Measurements from ENCODE around the gene ADRA2C. TPM values are rescaled to one million over a fixed set of nuclear protein-coding genes. Genes with fewer than 3 reads are reported as not detected.

Gene ADRA2C
- total RNA-seq, 1 experiment from 2014 or later: 8.6 TPM

DNA sequence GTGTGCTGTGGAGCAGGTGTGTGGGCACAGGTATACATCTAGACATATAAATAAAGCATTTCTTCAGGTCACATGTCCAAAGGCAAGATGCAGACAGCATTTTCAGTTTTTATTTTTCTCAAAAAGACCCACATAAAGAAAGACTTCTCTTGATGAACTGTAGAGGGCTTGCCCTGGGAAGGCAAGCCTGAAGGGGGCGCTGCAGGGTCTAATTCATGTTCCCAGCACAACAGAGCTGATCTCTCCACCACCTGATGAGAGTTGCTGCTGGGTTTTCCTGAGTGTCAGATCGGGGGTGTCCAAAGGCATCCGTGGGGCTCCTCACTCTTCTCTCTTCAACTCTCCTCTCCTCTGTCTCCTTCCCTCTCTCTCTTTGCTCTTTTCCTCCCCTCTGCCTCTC is 26.6 kb downstream of the ADRA2C start:
- no peak overlapping the region for H3K23ac ChIP-seq (ENCODE audit: insufficient read length, low read depth, low read length)
- Mint-ChIP-seq H3K4me1 (peaks cover 6 to 15% of the 10 kb centered on the region in 2 experiments), H3K27me3 (ENCODE audit: low read depth) (peaks cover 37% of the 10 kb centered on the region), H3K36me3 (ENCODE audit: insufficient read depth in 1 of 3, low read depth in 3 of 3) (peaks cover 0 to 10% (median 5%) of the 10 kb centered on the region in 3 experiments; a peak in 3 of 7 replicates), H3K27ac (no peak overlapping the region; a peak in 2 of 7 replicates), H3K9me3 (peaks cover 26 to 28% of the 10 kb centered on the region in 2 experiments), H3K4me3 (no peak overlapping the region)
- no peak overlapping the region for H3K4me2 ChIP-seq (ENCODE audit: insufficient read depth, insufficient read length, low read length)
- H3K4ac ChIP-seq (ENCODE audit: low read depth, low read length): no peak overlapping the region
- no peaks in the 10 kb centered on the region for H3K9me3 ChIP-seq (ENCODE audit: control insufficient read depth, low read depth, low read length)
- no CpG with 5 or more reads among the region's 3 CpGs for WGBS (ENCODE audit: extremely low coverage, insufficient read length, low lambda C conversion rate)
- no peak overlapping the region for H3K14ac ChIP-seq (ENCODE audit: insufficient read depth, low read length)
- no peak overlapping the region for H4K91ac ChIP-seq (ENCODE audit: insufficient read length, low read depth, low read length)
- H3K27me3 ChIP-seq (ENCODE audit: insufficient read depth, low read length): no peaks in the 10 kb centered on the region
- no peak overlapping the region for H3K9ac ChIP-seq (ENCODE audit: extremely low read depth, insufficient read length, low read length)
- peak; percentile 96 for TF ChIP-seq CTCF (conservative IDR thresholded peaks at IDR 0.05)
- H2BK15ac ChIP-seq (ENCODE audit: low read depth, low read length): no peak overlapping the region
- H2AK5ac ChIP-seq (ENCODE audit: insufficient read length, low read length): no peak overlapping the region
- no peak overlapping the region for H3K27ac ChIP-seq (ENCODE audit: insufficient read length, low read depth, low read length)
- no peak overlapping the region for H2BK20ac ChIP-seq (ENCODE audit: low read depth, low read length, poor library complexity, severe bottlenecking)
- no peak overlapping the region for H3K56ac ChIP-seq (ENCODE audit: insufficient read length, low read depth, low read length)
- no peak overlapping the region for H2BK120ac ChIP-seq (ENCODE audit: low read depth, low read length, poor library complexity, severe bottlenecking)
- H2BK5ac ChIP-seq (ENCODE audit: insufficient read length, low read length): no peak overlapping the region
- H3K4me1 ChIP-seq (ENCODE audit: insufficient read depth, low read length): no peaks in the 10 kb centered on the region; the same call in 1 of the 2 replicates
- H3K79me1 ChIP-seq (ENCODE audit: insufficient read depth, low read depth, low read length, poor library complexity, severe bottlenecking): no peaks in the 10 kb centered on the region
- H3T11ph ChIP-seq (ENCODE audit: low read length): no peak overlapping the region
- no peak overlapping the region for H2BK12ac ChIP-seq (ENCODE audit: insufficient read length, low read depth, low read length)
- no peak overlapping the region for H3K18ac ChIP-seq (ENCODE audit: insufficient read length, low read depth, low read length)
- DNase-seq: peak; percentile 85
- H4K5ac ChIP-seq (ENCODE audit: insufficient read length, low read depth, low read length): no peak overlapping the region
- H4K20me1 ChIP-seq (ENCODE audit: control insufficient read depth, insufficient read depth, insufficient read length): no peaks in the 10 kb centered on the region
- H3K23me2 ChIP-seq (ENCODE audit: insufficient read length, low read depth, low read length, poor library complexity, severe bottlenecking): no peaks in the 10 kb centered on the region
- no peak overlapping the region for H2AFZ ChIP-seq (ENCODE audit: low read length)
- no peak overlapping the region for H4K8ac ChIP-seq (replicated peaks; ENCODE audit: insufficient read length, low read depth, low read length)
- H3K79me2 ChIP-seq (ENCODE audit: insufficient read depth, low read length): no peaks in the 10 kb centered on the region

All from H9 (cell line).